ENCODE data around the gene ZSWIM4.

The ZSWIM4 gene

DNA sequence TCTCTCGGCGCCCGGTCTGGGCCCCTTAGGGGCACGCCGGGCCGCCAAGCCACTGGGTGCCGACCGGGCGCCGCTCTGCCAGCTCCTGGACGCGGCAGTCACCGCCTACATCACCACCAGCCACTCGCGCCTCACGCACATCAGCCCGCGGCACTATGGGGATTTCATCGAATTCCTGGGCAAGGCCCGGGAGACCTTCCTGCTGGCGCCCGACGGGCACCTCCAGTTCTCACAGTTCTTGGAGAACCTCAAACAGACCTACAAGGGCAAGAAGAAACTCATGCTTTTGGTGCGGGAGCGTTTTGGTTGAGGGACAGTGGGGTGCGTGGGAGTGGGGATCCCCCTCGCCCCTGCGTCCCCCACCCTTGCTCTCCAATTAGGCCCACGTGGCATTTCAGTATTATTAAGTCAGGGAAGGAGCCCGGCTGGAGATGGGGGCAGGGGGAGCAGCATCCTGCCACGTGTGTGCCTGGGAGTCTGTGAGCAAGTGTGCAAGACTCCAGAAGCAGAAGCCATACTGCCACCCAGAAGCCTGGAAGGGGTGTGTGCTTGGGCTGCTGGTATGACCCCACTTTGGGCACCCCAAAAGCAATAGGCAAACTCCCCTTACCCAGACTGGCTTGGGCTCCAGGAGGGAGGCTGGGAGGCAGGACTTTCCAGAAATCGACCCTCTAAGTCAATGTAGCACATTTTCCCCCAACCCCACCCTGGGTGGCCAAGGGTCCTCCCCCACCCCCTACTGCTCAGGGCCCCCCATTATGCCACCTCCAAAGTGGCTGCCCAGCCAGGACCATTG is 35.7 kb downstream of the ZSWIM4 start:
- H3K4me3 ChIP-seq (ENCODE audit: low read depth, low read length): no peak overlapping the region
- TF ChIP-seq, protein P1, sequence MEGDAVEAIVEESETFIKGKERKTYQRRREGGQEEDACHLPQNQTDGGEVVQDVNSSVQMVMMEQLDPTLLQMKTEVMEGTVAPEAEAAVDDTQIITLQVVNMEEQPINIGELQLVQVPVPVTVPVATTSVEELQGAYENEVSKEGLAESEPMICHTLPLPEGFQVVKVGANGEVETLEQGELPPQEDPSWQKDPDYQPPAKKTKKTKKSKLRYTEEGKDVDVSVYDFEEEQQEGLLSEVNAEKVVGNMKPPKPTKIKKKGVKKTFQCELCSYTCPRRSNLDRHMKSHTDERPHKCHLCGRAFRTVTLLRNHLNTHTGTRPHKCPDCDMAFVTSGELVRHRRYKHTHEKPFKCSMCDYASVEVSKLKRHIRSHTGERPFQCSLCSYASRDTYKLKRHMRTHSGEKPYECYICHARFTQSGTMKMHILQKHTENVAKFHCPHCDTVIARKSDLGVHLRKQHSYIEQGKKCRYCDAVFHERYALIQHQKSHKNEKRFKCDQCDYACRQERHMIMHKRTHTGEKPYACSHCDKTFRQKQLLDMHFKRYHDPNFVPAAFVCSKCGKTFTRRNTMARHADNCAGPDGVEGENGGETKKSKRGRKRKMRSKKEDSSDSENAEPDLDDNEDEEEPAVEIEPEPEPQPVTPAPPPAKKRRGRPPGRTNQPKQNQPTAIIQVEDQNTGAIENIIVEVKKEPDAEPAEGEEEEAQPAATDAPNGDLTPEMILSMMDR (IDR thresholded peaks at IDR 0.05; ENCODE audit: borderline replicate concordance, insufficient read depth, low read depth, low read length): no peak

DNA sequence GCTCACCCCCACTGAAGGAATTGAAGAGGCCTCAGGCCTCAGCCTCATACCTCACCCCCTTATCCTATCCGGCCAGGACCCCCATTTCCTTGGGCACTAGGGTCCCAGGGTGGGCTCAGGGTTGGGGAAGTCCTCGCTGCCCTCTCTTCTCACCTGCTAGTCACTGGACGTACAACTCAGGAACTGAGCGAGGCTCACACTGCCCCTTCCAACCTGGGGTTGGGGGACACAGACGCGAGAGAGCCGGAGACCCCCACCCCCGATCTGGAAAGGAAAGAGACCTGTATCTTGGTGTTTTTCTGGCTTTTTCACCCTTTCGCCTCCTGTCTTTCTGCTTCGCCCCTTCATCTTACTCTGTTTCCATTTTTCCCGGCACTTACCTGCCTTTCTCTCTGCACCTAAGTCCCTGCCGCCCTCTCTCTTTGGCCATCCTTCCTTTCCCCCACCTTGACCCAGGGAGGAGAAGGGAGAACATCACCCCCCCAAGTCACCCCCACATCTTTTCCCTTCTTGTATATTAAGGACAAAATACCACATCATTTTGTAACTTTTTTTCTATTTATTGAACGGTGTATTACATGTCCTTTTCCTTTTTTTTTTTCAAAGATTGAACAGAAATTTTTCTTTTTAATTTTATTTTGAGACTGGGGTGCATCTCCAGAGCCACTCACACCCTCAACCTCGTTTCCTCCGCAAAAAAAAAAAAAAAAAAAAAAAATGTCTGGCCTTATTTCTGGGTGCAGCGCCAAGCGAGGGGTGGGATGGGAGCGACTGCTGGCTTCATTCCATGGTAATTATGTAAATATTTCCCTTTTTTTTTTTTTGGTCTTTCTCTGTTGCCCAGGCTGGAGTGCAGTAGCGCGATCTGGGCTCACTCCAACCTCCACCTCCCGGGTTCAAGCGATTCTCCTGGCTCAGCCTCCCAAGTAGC is 36.6 kb downstream of the ZSWIM4 start:
- TF ChIP-seq, protein P1 (IDR thresholded peaks at IDR 0.05; ENCODE audit: borderline replicate concordance, insufficient read depth, low read depth, low read length): no peak
- H3K4me3 ChIP-seq (ENCODE audit: low read depth, low read length): no peak overlapping the region

DNA sequence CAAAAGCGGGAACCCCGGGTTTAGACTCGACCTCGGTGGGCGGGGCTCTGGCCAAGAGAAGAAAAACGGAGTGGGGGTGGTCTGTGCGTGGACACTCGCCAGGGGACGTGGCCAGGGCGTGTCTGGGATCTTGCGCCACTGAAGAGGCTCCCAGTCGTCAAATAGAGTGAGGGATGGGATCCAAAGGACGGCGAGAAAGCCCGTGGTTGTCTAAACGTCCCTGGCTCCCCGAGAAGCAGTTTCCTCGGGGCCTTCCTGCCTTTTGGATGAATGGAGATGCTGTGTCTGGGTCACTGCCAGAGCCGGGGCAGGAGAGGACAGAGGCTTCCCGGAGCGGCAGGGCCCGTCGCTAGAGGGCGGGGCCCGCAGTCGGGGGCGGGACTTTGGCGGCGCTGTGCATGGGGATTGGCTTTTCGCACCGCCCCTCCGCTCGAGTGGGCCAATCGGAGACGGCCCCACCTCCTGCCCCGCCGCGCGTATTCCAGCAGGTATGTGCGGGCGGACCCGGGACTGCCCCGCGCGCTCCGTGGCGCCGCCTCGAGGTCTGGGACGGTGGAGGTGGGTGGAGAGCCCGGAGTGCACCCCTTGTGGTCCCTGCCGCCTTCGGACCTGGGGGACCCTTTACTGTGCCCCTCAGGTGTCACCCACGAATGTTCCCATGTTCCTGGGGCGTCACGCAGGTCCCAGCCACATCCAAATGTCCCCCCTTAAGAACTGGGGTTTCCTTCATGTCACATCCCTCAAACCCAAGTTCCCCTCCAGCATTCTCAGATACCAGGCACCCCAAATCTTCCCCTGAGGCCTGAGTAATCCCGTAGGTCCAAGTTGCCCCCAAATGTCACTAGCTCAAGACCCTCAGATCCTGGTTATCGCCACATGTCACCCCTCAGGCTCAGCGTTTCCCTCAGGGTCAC is 38.3 kb downstream of the ZSWIM4 start:
- H3K4me3 ChIP-seq (ENCODE audit: low read depth, low read length): peak overlapping the region; percentile 54

DNA sequence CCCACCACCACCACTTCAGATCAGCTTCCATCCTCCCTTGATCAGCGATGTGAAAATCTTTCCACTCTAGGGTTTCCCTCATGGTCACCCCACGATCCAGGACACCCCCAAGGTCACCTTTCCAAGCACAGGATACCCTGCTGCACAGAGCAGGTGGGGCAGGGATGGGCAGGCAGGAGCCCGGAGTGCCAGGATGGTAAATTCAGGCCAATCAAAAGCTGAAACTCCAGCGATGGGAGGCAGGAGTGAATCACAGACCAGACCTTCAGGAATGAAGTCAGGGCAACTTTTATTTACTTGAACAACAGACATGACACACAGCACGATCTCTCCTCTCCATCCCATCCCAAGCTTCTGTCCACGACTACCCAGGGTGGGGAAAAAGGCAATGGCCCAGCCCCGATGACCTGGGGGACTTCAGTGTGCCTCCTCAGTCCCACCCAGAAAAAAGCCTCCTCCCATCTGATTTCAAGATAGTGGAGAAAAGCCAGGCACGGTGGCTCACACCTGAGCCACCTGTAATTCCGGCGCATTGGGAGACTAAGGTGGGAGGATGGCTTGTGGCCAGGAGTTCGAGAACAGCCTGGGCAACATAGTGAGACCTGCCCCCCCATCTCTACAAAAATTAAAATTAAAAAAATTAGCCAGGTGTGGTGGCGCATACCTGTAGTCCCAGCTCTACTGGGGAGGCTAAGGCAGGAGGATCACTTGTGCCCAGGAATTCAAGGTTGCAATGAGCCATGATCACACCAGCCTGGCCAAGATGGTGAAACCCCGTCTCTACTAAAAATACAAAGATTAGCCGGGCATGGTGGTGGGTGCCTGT is 39.2 kb downstream of the ZSWIM4 start:
- TF ChIP-seq, protein P1 (IDR thresholded peaks at IDR 0.05; ENCODE audit: borderline replicate concordance, insufficient read depth, low read depth, low read length): no peak
- H3K4me3 ChIP-seq (ENCODE audit: low read depth, low read length): no peak overlapping the region

More for the DNA sequence above, 38.3 kb downstream of the ZSWIM4 start:
- TF ChIP-seq, protein P1 (IDR thresholded peaks at IDR 0.05; ENCODE audit: borderline replicate concordance, insufficient read depth, low read depth, low read length): peak; percentile 68

DNA sequence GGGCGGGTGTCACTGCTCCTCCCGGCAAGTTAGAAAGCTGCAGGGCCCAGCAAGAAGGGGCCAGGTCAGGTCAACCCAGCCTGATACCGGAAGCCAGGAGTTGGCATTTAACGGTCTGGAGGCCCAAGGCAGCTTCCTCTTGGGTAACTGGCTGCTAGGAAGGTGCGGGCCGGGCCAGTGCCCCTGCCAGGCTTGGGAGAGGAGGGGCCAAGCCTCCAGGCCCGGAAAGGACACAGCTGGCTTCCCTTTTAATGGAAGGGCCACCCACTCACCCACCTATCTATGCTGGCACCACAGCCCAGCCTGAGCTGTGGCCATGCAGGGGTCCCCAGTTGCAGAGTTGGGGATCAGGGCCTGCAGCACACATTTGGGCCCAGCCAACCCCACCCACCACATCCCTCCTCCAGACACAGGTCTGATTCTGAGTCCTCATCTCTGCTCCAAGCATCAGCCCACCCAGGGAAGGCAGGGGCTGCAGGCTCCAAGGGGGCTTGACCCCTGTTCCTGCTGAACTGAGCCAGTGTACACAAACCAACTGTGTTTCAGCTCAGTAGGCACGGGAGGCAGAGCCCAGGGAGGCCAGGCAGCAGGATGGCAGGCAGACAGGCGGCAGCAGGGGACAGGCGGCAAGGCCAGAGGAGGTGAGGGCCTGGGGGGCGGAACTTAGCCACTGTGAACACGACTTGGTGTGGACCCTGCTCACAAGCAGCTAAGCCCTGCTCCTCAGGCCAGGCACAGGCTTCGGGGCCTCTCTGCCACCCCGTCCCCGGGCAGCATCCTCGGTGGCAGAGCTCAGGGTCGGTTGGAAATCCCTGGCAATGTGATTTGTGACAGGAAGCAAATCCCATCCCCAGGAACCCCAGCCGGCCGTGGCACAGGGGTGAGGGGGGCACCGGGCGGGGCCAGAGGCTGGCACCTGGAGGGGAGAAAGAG is 40.8 kb downstream of the ZSWIM4 start:
- H3K4me3 ChIP-seq (ENCODE audit: low read depth, low read length): no peak overlapping the region
- TF ChIP-seq, protein P1 (IDR thresholded peaks at IDR 0.05; ENCODE audit: borderline replicate concordance, insufficient read depth, low read depth, low read length): no peak
